Lower leg skin (tissue), 4 donors: ENCODE measurements around the gene DENND11. TPM values are rescaled to one million over a fixed set of nuclear protein-coding genes. Genes with fewer than 3 reads are reported as not detected.

Source experiments
- DNase-seq, 2 donors: peaks; one replicate each; pipeline ENCODE4 v3.0.0-alpha.2; 2019; ENCODE audit warnings: low spot score in 2 of 2
- H3K4me3 ChIP-seq: fragments of 200-600 bp; sonication (generic); 2 replicates; pipeline ENCODE4 v1.5.1; 2017; ENCODE audit warnings: mild to moderate bottlenecking, low read depth; ENCODE audit not compliant: poor library complexity, severe bottlenecking
- CTCF ChIP-seq, 3 donors: fragments of 450-650 bp; IDR thresholded peaks; one replicate each; pipeline ENCODE4 v1.5.1; 2016; ENCODE audit warnings: antibody characterized with exemption in 3 of 3, mild to moderate bottlenecking in 3 of 3, moderate library complexity in 2 of 3
- POLR2A ChIP-seq, 2 donors: fragments of 450-650 bp; IDR thresholded peaks; one replicate each; pipeline ENCODE4 v1.6.1; 2016 to 2017; ENCODE audit warnings: antibody characterized with exemption in 2 of 2, mild to moderate bottlenecking in 1 of 2, moderate library complexity in 1 of 2
- WGBS, 2 donors: methylation state at CpG; one replicate each; pipeline ENCODE4 v1.1.5; 2018; 5-methylcytosine and 5-hydroxymethylcytosine counted together
- intact Hi-C: fragments of 100-400 bp; cut with DNase I; formaldehyde crosslinking; loops from one replicate; pipeline ENCODE4 v1.15.0; 2023; ENCODE audit warnings: low total_unique reads
- total RNA-seq, 4 donors: library from RNA; depleted of rRNA; stranded (reverse); fragments of >200 nt; gene quantifications; one replicate each; pipeline ENCODE4 v1.1.0, GENCODE V29; 2016

Gene DENND11
- total RNA-seq, 4 donors from 2014 or later: 11.6 to 15.8 (median 14.6) TPM

GRCh38 chr7:141706239-141707064 lies 4.5 kb upstream of the DENND11 start:
- 92 to 95% methylated on average over 1 of the region's 1 CpG for WGBS, 2 donors
- TF ChIP-seq POLR2A (IDR thresholded peaks at IDR 0.05) (no peak), CTCF (IDR thresholded peaks at IDR 0.05) (no peak)
- intact Hi-C loops: no loop called here
- H3K4me3 ChIP-seq: no peak overlapping the region
- no peak for DNase-seq

- no peak for TF ChIP-seq CTCF (IDR thresholded peaks at IDR 0.05)
- TF ChIP-seq POLR2A (IDR thresholded peaks at IDR 0.05): no peak
- 84% methylated on average over 5 of the region's 5 CpGs for WGBS, 2 donors
- no peak for DNase-seq
- intact Hi-C loops: no loop called here
- H3K4me3 ChIP-seq: no peak overlapping the region
Observed at GRCh38 chr7:141704741-141705140, 2.8 kb upstream of the DENND11 start.

- DNase-seq: no peak
- 79 to 82% methylated on average over 3 of the region's 3 CpGs for WGBS, 2 donors
- H3K4me3 ChIP-seq: no peak overlapping the region
- intact Hi-C loops: no loop called here
- TF ChIP-seq POLR2A (IDR thresholded peaks at IDR 0.05): no peak
- no peak for TF ChIP-seq CTCF (IDR thresholded peaks at IDR 0.05)
Observed at GRCh38 chr7:141704112-141704511, 2.1 kb upstream of the DENND11 start.

GRCh38 chr7:141702892-141703291 lies 926 bp upstream of the DENND11 start:
- WGBS, 2 donors: 66 to 70% methylated on average over 4 of the region's 4 CpGs
- intact Hi-C loops: no loop called here
- no peak for TF ChIP-seq POLR2A (IDR thresholded peaks at IDR 0.05)
- TF ChIP-seq CTCF (IDR thresholded peaks at IDR 0.05): no peak
- H3K4me3 ChIP-seq: no peak overlapping the region
- no peak for DNase-seq

GRCh38 chr7:141701489-141702046 lies 398 bp downstream of the DENND11 start:
- peak overlapping the region; percentile 63 for H3K4me3 ChIP-seq
- intact Hi-C loops: no loop called here
- DNase-seq: peak in 1 of 2 donors; percentile 88
- TF ChIP-seq CTCF (IDR thresholded peaks at IDR 0.05): no peak
- TF ChIP-seq POLR2A (IDR thresholded peaks at IDR 0.05): no peak
- 0 to 2% methylated on average over 9 to 16 of the region's 59 CpGs for WGBS, 2 donors
